ENCODE data around the gene VIPR2.
"Not testable (repeated sequence)": the region's sequence is repeated elsewhere in the genome, so short reads cannot be mapped to it uniquely, and the experiment has no call there.

VIPR2 gene

DNA sequence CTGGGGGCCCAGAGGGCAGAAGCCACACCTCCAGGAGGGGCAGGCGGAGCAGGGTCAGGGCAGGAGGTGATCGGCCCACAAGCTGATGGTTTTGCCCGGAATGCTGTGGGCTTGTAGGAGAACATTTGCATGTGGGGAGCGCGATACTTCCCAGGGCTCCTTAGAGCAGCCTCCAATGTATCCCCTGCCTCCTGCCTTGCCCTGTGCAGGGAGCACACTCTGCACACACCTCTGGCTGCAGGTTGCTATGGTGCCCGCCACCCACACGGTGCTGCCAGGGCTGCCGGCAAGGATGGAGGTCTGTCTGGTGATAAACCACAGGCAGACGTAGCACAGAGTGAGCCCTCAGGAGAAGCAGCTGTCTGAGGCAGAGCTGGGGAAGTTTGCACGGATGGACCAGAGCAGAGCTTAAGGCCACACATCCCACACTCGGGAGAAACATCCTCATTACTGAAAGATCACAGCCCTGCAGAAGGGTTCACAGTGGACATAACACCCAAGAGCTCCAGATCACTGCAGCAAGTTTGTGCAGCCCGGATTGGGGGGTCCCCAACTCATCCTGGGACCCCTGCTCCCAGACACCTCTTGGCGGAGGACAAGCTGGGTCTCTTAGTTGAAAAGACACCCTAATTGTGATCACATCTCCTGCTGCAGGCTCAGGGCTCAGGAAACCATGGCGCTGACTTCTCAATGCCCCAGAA is 41.8 kb downstream of the VIPR2 start:
- DNase-seq = no peak

GRCh38 chr7:159101661-159102091 is 43.0 kb downstream of the VIPR2 start:
- not testable (repeated sequence) for DNase-seq

- not testable (repeated sequence) for DNase-seq
Observed at GRCh38 chr7:159101083-159101395, 43.6 kb downstream of the VIPR2 start.

GRCh38 chr7:159100281-159101082 is 44.2 kb downstream of the VIPR2 start:
- DNase-seq = not testable (repeated sequence)

DNA sequence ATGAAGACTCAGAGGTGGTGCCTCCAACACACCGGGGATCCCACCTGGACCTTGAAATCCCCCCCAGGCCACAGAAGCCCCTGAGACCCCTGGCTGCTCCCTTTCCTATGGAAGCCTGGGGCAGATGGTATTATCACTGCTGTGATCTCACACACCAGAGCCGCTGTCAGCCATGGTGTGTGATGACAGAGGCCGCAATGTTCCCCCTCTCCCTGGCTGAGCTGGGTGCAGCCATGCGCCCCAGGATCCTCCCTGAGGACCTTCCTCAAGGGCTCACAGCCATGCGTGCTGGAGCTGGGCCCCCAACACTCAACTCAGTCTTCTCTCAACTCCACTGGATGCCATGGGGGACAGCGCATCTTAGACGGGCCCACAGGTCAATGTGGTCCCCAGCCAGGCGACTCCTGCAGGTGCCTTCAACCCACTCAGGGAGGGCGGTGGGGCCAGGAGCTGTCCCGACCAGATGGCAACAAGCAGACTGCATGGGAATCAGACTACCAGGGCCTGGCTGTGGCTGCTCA is 44.9 kb downstream of the VIPR2 start:
- no peak for DNase-seq

DNA sequence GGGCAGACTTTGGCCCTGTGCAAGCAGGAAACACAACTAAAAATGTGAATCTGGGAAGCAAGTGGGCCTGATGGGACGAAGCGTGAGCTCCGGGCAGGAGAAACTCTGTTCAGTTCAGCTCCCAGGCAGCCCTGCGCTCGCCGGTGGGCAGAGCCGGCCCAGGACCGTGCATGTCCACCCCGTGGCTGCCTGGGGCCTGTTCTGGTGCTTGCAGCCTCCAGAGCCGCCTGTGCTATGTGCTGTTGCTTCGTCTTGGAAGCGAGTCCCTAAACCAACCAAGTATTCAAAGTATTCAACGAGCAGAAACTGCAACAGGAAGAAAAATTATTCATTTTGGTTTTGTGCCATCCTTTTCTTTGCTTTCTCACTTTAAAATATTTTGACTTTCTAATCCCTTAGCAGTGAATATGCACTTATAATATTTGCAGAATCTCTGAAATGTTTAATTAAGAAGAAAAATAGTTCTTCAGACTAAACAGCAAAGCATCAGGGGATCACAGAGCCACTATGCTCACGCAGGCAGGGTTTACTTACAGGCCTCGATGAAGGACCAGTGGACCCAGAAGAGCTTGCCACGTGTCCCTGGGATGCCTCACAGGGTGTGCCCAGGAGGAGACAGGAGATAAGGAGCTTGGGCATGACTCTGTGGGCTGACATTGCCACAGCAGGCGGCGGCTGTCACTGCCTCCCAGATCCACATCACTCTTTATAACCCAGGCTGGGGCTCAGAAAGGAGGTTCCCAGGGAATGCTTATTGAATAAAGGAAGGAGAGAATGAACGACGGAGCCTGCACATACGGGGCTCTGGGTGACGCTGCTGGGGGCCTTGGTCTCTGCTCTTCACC is 45.6 kb downstream of the VIPR2 start:
- no peak for DNase-seq

DNA sequence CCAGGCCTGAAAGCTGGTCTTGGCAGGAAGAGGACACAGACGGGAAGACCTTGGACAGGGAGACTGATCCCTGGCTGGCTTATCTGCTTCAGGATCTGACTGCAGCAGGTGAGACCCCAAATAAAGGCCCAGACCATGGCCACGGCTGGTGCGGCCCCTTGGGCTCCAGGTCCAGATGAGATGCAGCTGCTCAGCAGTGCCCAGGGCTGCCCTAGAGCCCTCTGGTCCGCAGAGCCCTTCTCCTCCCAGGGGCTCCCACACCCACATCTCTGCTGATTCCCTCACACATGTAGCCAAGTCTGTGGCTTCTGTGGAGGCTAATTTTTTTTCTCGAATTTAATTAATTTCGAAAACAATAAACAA is 46.3 kb downstream of the VIPR2 start:
- no peak for DNase-seq

DNA sequence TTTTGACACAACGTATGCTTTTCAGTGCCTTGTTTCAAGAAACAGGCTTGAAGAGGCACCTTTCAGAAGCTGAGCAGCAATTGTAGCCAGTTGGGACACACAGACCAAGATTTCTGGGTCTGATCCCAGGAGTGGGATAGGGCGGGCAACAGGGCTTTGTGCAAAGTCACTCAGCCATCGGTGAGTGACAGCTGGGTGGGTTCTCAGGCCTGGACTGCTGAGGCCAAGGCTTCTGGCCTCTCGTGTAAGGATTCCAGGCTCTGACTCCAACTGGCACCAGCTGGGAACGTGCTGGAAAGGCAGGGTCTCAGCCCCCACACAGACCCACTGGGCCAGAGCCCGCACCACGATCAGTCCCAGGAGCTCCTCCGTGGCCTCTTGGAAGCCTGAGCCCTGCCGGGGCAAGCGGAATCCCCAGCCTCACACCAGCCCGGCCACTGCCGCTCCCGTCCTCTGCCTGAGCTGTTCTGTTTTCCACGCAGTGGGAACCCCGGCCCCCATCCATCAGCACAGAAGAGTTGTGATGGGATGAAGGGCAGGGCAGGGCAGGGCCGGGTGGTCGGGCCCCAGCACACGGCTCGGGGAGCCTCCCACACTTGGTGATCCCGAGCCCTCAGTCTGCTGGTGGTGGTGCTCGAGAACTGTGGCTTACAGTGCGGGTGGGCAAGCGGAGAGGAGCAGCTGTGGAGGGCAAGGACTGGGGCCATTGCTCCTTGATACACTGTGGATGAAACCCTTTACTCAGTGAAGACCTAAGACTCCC is 46.8 kb downstream of the VIPR2 start:
- no peak for DNase-seq

GRCh38 chr7:159096736-159097581 is 47.7 kb downstream of the VIPR2 start:
- DNase-seq = no peak

DNA sequence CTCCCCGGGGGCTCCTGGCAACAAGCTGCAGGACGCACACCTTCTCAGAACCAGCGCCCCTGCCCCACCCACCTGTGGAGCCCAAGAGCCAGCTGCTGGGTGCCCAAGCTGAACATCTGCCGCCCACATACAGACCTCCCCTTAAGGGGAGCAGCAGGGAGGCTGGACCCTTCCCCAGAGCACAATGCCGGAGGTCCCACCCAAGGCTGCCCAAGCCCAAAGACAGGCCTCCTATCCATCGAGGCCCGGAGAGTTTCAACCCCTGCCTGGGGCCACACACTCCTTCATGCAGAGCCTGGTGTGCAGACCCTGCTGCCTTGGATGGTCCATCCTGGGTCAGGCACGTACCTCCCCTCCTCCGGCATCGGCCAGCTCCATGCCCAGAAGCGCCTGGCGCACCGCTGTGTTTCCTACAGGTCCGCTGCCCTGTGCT is 48.7 kb downstream of the VIPR2 start:
- DNase-seq = no peak

- DNase-seq = no peak
Observed at GRCh38 chr7:159094919-159095915, 49.5 kb downstream of the VIPR2 start.

- no peak for DNase-seq
Observed at GRCh38 chr7:159094023-159094740, 50.5 kb downstream of the VIPR2 start.

DNA sequence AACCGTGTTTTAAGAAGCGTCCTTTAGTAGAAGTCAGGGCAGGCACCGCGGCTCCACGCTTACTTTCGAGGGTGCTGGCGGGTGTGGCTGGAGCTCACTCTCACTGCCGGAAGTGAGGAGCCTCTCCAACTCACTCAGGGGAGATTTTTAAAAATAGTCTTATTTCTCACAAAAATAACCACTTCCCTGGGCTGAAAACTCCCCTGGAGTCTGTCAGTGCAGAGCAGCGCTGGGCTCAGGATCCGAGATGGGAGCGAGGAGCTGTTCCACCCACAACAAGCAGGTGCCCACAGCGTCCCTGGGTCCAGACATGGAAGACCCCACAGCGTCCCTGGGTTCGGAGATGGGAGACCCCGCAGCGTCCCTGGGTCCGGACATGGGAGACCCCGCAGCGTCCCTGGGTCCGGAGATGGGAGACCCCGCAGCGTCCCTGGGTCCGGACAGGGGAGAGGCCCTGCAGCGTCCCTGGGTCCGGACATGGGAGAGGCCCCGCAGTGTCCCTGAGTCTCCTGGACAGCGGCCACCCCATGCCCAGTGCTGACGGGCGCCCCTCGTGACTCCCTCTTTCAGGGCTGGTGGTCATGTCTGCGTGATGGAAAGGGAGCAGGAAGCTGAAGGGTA is 51.2 kb downstream of the VIPR2 start:
- no peak for DNase-seq

- DNase-seq = no peak
Observed at GRCh38 chr7:159092701-159093121, 52.0 kb downstream of the VIPR2 start.

- no peak for DNase-seq
Observed at GRCh38 chr7:159091480-159092475, 52.9 kb downstream of the VIPR2 start.

- DNase-seq = no peak
Observed at GRCh38 chr7:159091041-159091440, 53.6 kb downstream of the VIPR2 start.

- no peak for DNase-seq
Observed at GRCh38 chr7:159088016-159088865, 56.4 kb downstream of the VIPR2 start.

Data from activated effector memory CD4-positive, alpha-beta T cell treated with Interleukin-2 at 50 U/mL for 16 hours (primary cell).